HepG2 (cell line): ENCODE data around the gene PRR30. TPM values are rescaled to one million over a fixed set of nuclear protein-coding genes. Genes with fewer than 3 reads are reported as not detected.

Source experiments
- ARNT ChIP-seq: fragments of 450-650 bp; IDR thresholded peaks from 2 replicates; pipeline ENCODE4 v1.6.1; 2017
- CBX5 ChIP-seq: sonication (generic); formaldehyde crosslinking; IDR thresholded peaks from 2 replicates; pipeline ENCODE4 v1.4.0; 2020; ENCODE audit warnings: missing genetic modification reagents, borderline replicate concordance
- EHMT2 ChIP-seq: fragments of 200-600 bp; sonication (generic); IDR thresholded peaks from 2 replicates; pipeline ENCODE4 v1.7.0; 2017; ENCODE audit warnings: antibody characterized with exemption, low read depth, low read length, borderline replicate concordance
- HIC2 ChIP-seq: sonication (generic); formaldehyde crosslinking; IDR thresholded peaks from 2 replicates; pipeline ENCODE4 v1.9.0; 2022; ENCODE audit warnings: low read depth, missing genetic modification reagents
- MLX ChIP-seq: IDR thresholded peaks from 2 replicates; pipeline ENCODE4 v1.6.1; 2016
- MTA1 ChIP-seq: sonication (generic); formaldehyde crosslinking; IDR thresholded peaks from 2 replicates; pipeline ENCODE4 v1.4.0; 2020; ENCODE audit warnings: missing genetic modification reagents, mild to moderate bottlenecking, borderline replicate concordance
- PPARG ChIP-seq: conservative IDR thresholded peaks from 2 replicates; pipeline ENCODE4 v1.6.1; 2016; ENCODE audit warnings: missing biosample characterization, missing genetic modification reagents
- PRDM15 ChIP-seq: sonication (generic); formaldehyde crosslinking; IDR thresholded peaks from 2 replicates; pipeline ENCODE4 v1.4.0; 2020; ENCODE audit warnings: missing genetic modification reagents
- ZNF142 ChIP-seq: sonication (generic); formaldehyde crosslinking; IDR thresholded peaks from 2 replicates; pipeline ENCODE4 v1.4.0; 2020; ENCODE audit warnings: missing genetic modification reagents
- ZNF432 ChIP-seq: sonication (generic); formaldehyde crosslinking; IDR thresholded peaks from 2 replicates; pipeline ENCODE4 v1.5.0; 2020; ENCODE audit warnings: missing genetic modification reagents, mild to moderate bottlenecking, borderline replicate concordance
- ZNF850 ChIP-seq: sonication (generic); formaldehyde crosslinking; conservative IDR thresholded peaks from 2 replicates; pipeline ENCODE4 v1.9.0; 2021; ENCODE audit warnings: mild to moderate bottlenecking, missing genetic modification reagents
- ZNF883 ChIP-seq: sonication (generic); formaldehyde crosslinking; IDR thresholded peaks from 2 replicates; pipeline ENCODE4 v1.5.1; 2020; ENCODE audit warnings: mild to moderate bottlenecking, missing genetic modification reagents; ENCODE audit errors: not compliant biosample characterization
- polyA plus RNA-seq, 8 experiments: library from polyadenylated mRNA; depleted of rRNA in 3 of 8; stranded (reverse) in 7 of 8; unstranded in 1 of 8; fragments of >200 nt; fragmentation: Illumina TruSeq in 4 of 8; extraction: Trizol in 4 of 8; gene quantifications; 2 replicates each; pipeline versions ENCODE4 v1.2.1 to v1.2.3, GENCODE V29; 2011 to 2016; ENCODE audit warnings: low read depth in 4 of 8, missing spikeins in 1 of 8, mixed read lengths in 1 of 8; ENCODE audit not compliant: insufficient read depth in 1 of 8
- total RNA-seq, 5 experiments: library from RNA; depleted of rRNA; stranded (reverse); fragments of >200 nt; fragmentation: Illumina TruSeq; extraction: Trizol; gene quantifications; 2 replicates each; pipeline ENCODE4 v1.2.3, GENCODE V29; 2016; ENCODE audit warnings: low read depth in 1 of 5

The PRR30 gene
- total and polyA plus RNA-seq, 2 of the 13 experiments (the other 11 are each of a cell fraction or from before 2014, with no cell fraction given), result not detected

- no peak for TF ChIP-seq ZNF142
- TF ChIP-seq PRDM15 (CRISPR knock-in tag), result no peak
- peak; percentile 51 for TF ChIP-seq ZNF883
- peak; percentile 84 for TF ChIP-seq MTA1 (CRISPR knock-in tag)
- peak; percentile 37; the same call in 1 of the 2 replicates for TF ChIP-seq MLX
- TF ChIP-seq ARNT, result no peak
- TF ChIP-seq EHMT2, result no peak
- TF ChIP-seq CBX5 (CRISPR knock-in tag), result no peak; the same call in 1 of the 2 replicates
- no peak; the same call in 1 of the 2 replicates for TF ChIP-seq ZNF850
- TF ChIP-seq HIC2 (CRISPR knock-in tag), result no peak; the same call in 1 of the 2 replicates
- TF ChIP-seq PPARG (CRISPR knock-in tag), result no peak
- TF ChIP-seq ZNF432 (CRISPR knock-in tag), result no peak
These were observed 15.7 kb downstream of the PRR30 start, which contains the start of gene ABHD1 (continued) for GRCh38 chr2:27123302-27124150.
